ENCODE measurements around the gene GPR6. TPM values are rescaled to one million over a fixed set of nuclear protein-coding genes. Genes with fewer than 3 reads are reported as not detected.

The GPR6 gene
- total RNA-seq, 2 donors from 2014 or later: not detected

DNA sequence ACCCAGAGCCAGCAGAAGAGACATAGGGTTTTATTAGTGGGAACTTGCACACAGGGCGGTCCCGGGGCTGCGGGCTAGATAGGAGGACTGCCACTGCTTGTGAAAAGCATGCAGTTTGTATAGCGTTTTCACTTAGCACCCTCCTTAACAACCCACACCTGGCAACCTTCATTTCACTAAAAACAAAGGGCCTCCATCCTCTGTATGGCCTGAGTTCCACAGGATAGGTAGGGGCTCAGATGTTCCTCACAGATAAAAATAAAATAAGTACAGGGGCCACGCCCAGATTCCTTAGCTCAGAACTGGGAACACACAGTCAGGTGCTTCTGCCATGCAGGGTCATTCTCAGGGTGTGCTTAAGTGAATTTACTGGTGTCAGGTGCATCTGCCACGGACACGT is 39.8 kb downstream of the GPR6 start:
- Mint-ChIP-seq H3K4me1 (ENCODE audit: low read depth) (peaks cover 17% of the 10 kb centered on the region), H3K36me3 (ENCODE audit: insufficient read depth in 2 of 2) (no peaks in the 10 kb centered on the region), H3K9me3 (no peaks in the 10 kb centered on the region), H3K27me3 (ENCODE audit: low read depth) (no peaks in the 10 kb centered on the region), H3K27ac (no peak overlapping the region), H3K4me3 (no peak overlapping the region)
- no peak for DNase-seq
- ATAC-seq (replicated peaks in 1 of 2): no peak

DNA sequence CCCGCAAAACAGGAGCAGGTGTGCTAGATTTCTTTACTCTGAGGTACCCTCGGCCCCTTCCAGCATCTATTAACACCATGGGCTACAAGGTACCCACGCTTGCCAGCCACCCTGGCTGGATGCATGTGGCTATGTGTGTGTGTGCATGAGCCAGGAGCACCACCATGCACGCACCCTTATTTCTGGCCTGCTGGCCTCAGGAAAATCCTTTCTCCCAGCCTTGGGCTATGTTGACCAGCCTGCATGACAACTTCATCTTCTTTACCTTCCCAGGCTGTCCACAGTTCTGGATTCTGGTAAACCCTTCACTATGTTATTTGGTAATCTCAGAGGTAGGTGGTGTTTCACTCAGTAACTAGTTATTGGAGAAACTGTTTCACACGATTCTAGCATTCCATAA is 40.4 kb downstream of the GPR6 start:
- DNase-seq (no peak), ATAC-seq (replicated peaks in 1 of 2) (no peak)

GRCh38 chr6:110020888-110021287 is 42.8 kb downstream of the GPR6 start:
- Mint-ChIP-seq H3K4me1 (ENCODE audit: low read depth) (peaks cover 13% of the 10 kb centered on the region), H3K36me3 (ENCODE audit: insufficient read depth in 2 of 2) (no peaks in the 10 kb centered on the region), H3K27me3 (ENCODE audit: low read depth) (no peaks in the 10 kb centered on the region), H3K27ac (no peak overlapping the region), H3K4me3 (no peak overlapping the region), H3K9me3 (no peaks in the 10 kb centered on the region)
- ATAC-seq (replicated peaks in 1 of 2): peak in 1 of 2 donors; percentile 45
- DNase-seq: no peak

More for the DNA sequence above, 40.4 kb downstream of the GPR6 start:
- Mint-ChIP-seq H3K4me3 (no peak overlapping the region), H3K36me3 (ENCODE audit: insufficient read depth in 2 of 2) (no peaks in the 10 kb centered on the region), H3K27ac (no peak overlapping the region), H3K27me3 (ENCODE audit: low read depth) (no peaks in the 10 kb centered on the region), H3K4me1 (ENCODE audit: low read depth) (peaks cover 15% of the 10 kb centered on the region), H3K9me3 (no peaks in the 10 kb centered on the region)

DNA sequence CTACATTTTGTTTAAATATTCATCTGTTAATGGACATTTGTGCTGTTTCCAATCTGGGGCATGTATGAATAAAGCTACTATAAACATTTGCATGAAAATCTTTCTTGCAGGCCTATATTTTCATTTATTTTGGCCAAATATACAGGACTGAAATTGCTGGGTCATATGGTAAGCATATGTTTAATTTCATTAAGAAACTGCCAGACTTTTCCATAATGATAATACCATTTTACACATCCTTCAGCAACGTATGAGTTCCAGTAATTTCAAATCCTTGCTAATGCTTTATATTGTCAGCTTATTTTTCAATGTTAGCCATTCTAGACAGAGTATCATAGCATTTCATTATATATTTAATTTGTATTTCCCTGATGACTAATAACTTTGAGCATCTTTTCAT is 51.0 kb downstream of the GPR6 start:
- no peaks in the 10 kb centered on the region for H3K4me1 Mint-ChIP-seq (ENCODE audit: low read depth)
- no peak for DNase-seq
- H3K27ac Mint-ChIP-seq: no peak overlapping the region
- ATAC-seq (replicated peaks in 1 of 2): no peak
- H3K36me3 Mint-ChIP-seq (ENCODE audit: insufficient read depth in 2 of 2): no peaks in the 10 kb centered on the region
- no peaks in the 10 kb centered on the region for H3K27me3 Mint-ChIP-seq (ENCODE audit: low read depth)
- H3K4me3 Mint-ChIP-seq: no peak overlapping the region
- H3K9me3 Mint-ChIP-seq: no peaks in the 10 kb centered on the region

Other genes starting within 250 kb of the GPR6 start
- gene WASF1, start 201.4 kb downstream of the GPR6 start, total RNA-seq: 1 to 10 TPM; 2.6 to 3.3 TPM
- gene CDC40, start 202.1 kb downstream of the GPR6 start, total RNA-seq: 10 to 100 TPM; 26.6 to 38.3 TPM

Data from activated T-cell treated with anti-CD3 and anti-CD28 coated beads, Interleukin-2, amount 50 U/mL, for 72 hours (primary cell).